IMR-90 (cell line): ENCODE results near the gene SLC47A2. TPM values are rescaled to one million over a fixed set of nuclear protein-coding genes. Genes with fewer than 3 reads are reported as not detected.

Source experiments
- ATAC-seq: fragments of 200-7000 bp; cut with Tn5 transposase; 2 replicates; pipeline ENCODE4 v1.9.1; 2020; ENCODE audit warnings: low read depth, mild to moderate bottlenecking, moderate library complexity
- BruUV-seq: library from RNA; stranded (reverse); fragments of 400-500 nt; replicated peaks from 2 replicates; lab custom pipeline; 2021; lab: Mats Ljungman, UMichigan
- CTCF ChIA-PET: fragments of 300-600 bp; formaldehyde crosslinking; extraction: SDS; loops from one replicate; lab custom pipeline; 2021; ENCODE audit warnings: antibody characterized with exemption; lab: Yijun Ruan, JAX
- POLR2A ChIA-PET: fragments of 300-600 bp; sonication (Branson Sonifier 250); formaldehyde crosslinking; loops from one replicate; lab custom pipeline; 2022; ENCODE audit warnings: antibody characterized with exemption; ENCODE audit not compliant: unreplicated experiment; lab: Charles Lee
- DNase-seq: peaks from one replicate; pipeline ENCODE4 v3.0.0; 2013
- H2AFZ ChIP-seq: replicated peaks from 2 replicates; pipeline ENCODE3; 2013; ENCODE audit warnings: low read length, mild to moderate bottlenecking; ENCODE audit not compliant: poor library complexity
- H2AK5ac ChIP-seq: 2 replicates; pipeline ENCODE4 v1.6.1; 2013; ENCODE audit warnings: low read depth, low read length, inconsistent platforms
- H2AK9ac ChIP-seq: replicated peaks from 2 replicates; pipeline ENCODE3; 2013; ENCODE audit warnings: mild to moderate bottlenecking, low read depth, low read length, moderate library complexity; ENCODE audit not compliant: poor library complexity
- H2BK120ac ChIP-seq: 2 replicates; pipeline ENCODE4 v1.6.1; 2013; ENCODE audit warnings: low read depth, low read length, inconsistent platforms
- H2BK15ac ChIP-seq: 3 replicates; pipeline ENCODE4 v1.6.1; 2013; ENCODE audit warnings: low read depth, low read length, inconsistent platforms
- H2BK20ac ChIP-seq: 2 replicates; pipeline ENCODE4 v1.6.1; 2013; ENCODE audit warnings: low read depth, mild to moderate bottlenecking, inconsistent platforms, low read length, moderate library complexity
- H2BK5ac ChIP-seq: 2 replicates; pipeline ENCODE4 v1.6.1; 2013; ENCODE audit warnings: mild to moderate bottlenecking, low read depth, low read length, inconsistent platforms; ENCODE audit not compliant: poor library complexity, severe bottlenecking
- H3K14ac ChIP-seq: replicated peaks from 2 replicates; pipeline ENCODE4 v1.6.1; 2013; ENCODE audit warnings: low read depth, low read length, inconsistent platforms
- H3K18ac ChIP-seq: 2 replicates; pipeline ENCODE4 v1.6.1; 2013; ENCODE audit warnings: low read depth, low read length, control low read depth
- H3K23ac ChIP-seq: 2 replicates; pipeline ENCODE4 v1.6.1; 2013; ENCODE audit warnings: low read depth, low read length, inconsistent platforms
- H3K27ac ChIP-seq: 2 replicates; pipeline ENCODE4 v1.5.1; 2013; ENCODE audit warnings: mild to moderate bottlenecking, control low read depth, low read length; ENCODE audit not compliant: insufficient read depth
- H3K27me3 ChIP-seq: 2 replicates; pipeline ENCODE4 v1.6.1; 2013; ENCODE audit warnings: low read length; ENCODE audit not compliant: control insufficient read depth, insufficient read depth
- H3K36me3 ChIP-seq: 2 replicates; pipeline ENCODE4 v1.6.1; 2013; ENCODE audit warnings: low read length, mixed read lengths; ENCODE audit not compliant: control insufficient read depth, insufficient read depth
- H3K4ac ChIP-seq: 2 replicates; pipeline ENCODE4 v1.6.1; 2013; ENCODE audit warnings: low read depth, low read length, inconsistent platforms
- H3K4me1 ChIP-seq: 2 replicates; pipeline ENCODE4 v1.6.1; 2013; ENCODE audit warnings: low read length, mixed read lengths; ENCODE audit not compliant: control insufficient read depth, insufficient read depth
- H3K4me2 ChIP-seq: 2 replicates; pipeline ENCODE4 v1.6.1; 2013; ENCODE audit warnings: low read depth, mild to moderate bottlenecking, control low read depth, low read length, moderate library complexity
- H3K4me3 ChIP-seq: 2 replicates; pipeline ENCODE4 v1.5.1; 2013; ENCODE audit warnings: low read depth, mild to moderate bottlenecking, control low read depth, low read length, moderate library complexity; ENCODE audit not compliant: insufficient read depth
- H3K56ac ChIP-seq: 2 replicates; pipeline ENCODE4 v1.6.1; 2013; ENCODE audit warnings: low read length, inconsistent platforms; ENCODE audit not compliant: insufficient read depth; ENCODE audit errors: extremely low read depth
- H3K79me1 ChIP-seq, 2 experiments: 2 replicates each; pipeline ENCODE4 v1.6.1; 2013; ENCODE audit warnings: low read length in 2 of 2, inconsistent platforms in 1 of 2, low read depth in 1 of 2
- H3K9ac ChIP-seq: 2 replicates; pipeline ENCODE4 v1.6.1; 2013; ENCODE audit warnings: low read depth, low read length, control low read depth
- H3K9me1 ChIP-seq: 2 replicates; pipeline ENCODE4 v1.6.1; 2013; ENCODE audit warnings: low read length, inconsistent platforms; ENCODE audit not compliant: insufficient read depth
- H3K9me3 ChIP-seq: 2 replicates; pipeline ENCODE4 v1.6.1; 2013; ENCODE audit warnings: low read length; ENCODE audit not compliant: control insufficient read depth, insufficient read depth
- H4K20me1 ChIP-seq: 2 replicates; pipeline ENCODE4 v1.6.1; 2013; ENCODE audit warnings: low read length, inconsistent platforms; ENCODE audit not compliant: insufficient read depth
- H4K5ac ChIP-seq: 2 replicates; pipeline ENCODE4 v1.6.1; 2013; ENCODE audit warnings: mild to moderate bottlenecking, low read depth, low read length, control low read depth
- H4K8ac ChIP-seq, 2 experiments: 2 replicates each; pipeline ENCODE4 v1.6.1; 2013; ENCODE audit warnings: low read depth in 2 of 2, low read length in 2 of 2, control low read depth in 1 of 2, inconsistent platforms in 1 of 2
- H4K91ac ChIP-seq: 2 replicates; pipeline ENCODE4 v1.6.1; 2013; ENCODE audit warnings: low read depth, low read length, inconsistent platforms; ENCODE audit not compliant: insufficient read depth
- FOS ChIP-seq: fragments of 150-350 bp; IDR thresholded peaks from 2 replicates; pipeline ENCODE4 v1.6.1; 2016; ENCODE audit warnings: low read depth, low read length
- NFE2L2 ChIP-seq: fragments of 150-350 bp; IDR thresholded peaks from 2 replicates; pipeline ENCODE4 v1.6.1; 2016; ENCODE audit warnings: low read depth, mild to moderate bottlenecking, low read length
- RAD21 ChIP-seq: IDR thresholded peaks from 2 replicates; pipeline ENCODE4 v1.6.1; 2012; ENCODE audit warnings: low read length, improper control_type of control experiment
- WGBS, 2 experiments: methylation state at CpG; one replicate each; pipeline versions ENCODE4 v1.1.5 to v1.1.7; 2013; ENCODE audit warnings: missing lambda C conversion rate in 2 of 2; ENCODE audit not compliant: insufficient read length in 1 of 2; ENCODE audit errors: extremely low coverage in 2 of 2; 5-methylcytosine and 5-hydroxymethylcytosine counted together
- dilution Hi-C: fragments of 300-500 bp; cut with HindIII; formaldehyde crosslinking; loops from one replicate; pipeline ENCODE4 v1.14.3; 2018; ENCODE audit warnings: low sequenced_read_pairs; ENCODE audit not compliant: unreplicated experiment
- in situ Hi-C: fragments of 300-500 bp; cut with MboI; formaldehyde crosslinking; loops from 3 replicates; pipeline ENCODE4 v1.14.3; 2019; ENCODE audit warnings: low sequenced_read_pairs, inconsistent platforms, mixed read lengths
- intact Hi-C: fragments of 100-400 bp; cut with micrococcal nuclease; formaldehyde crosslinking; loops from 2 replicates; pipeline ENCODE4 v1.10.0; 2022
- polyA plus RNA-seq, 3 experiments: library from polyadenylated mRNA; depleted of rRNA; stranded (reverse); fragments of >200 nt; gene quantifications; 2 replicates each; pipeline ENCODE4 v1.2.3, GENCODE V29; 2012; ENCODE audit warnings: low replicate concordance in 1 of 3
- total RNA-seq: library from RNA; depleted of rRNA; stranded (reverse); fragments of >200 nt; gene quantifications from 2 replicates; pipeline ENCODE4 v1.2.3, GENCODE V29; 2012
- TF ChIP-seq, protein P1 (sequence below): fragments of 150-350 bp; IDR thresholded peaks from 2 replicates; pipeline ENCODE4 v1.6.1; 2017; ENCODE audit warnings: mild to moderate bottlenecking, antibody characterized with exemption, low read length, low read depth

Gene SLC47A2
- total and polyA plus RNA-seq, 2 of the 4 experiments (the other 2 are of a cell fraction), result not detected

DNA sequence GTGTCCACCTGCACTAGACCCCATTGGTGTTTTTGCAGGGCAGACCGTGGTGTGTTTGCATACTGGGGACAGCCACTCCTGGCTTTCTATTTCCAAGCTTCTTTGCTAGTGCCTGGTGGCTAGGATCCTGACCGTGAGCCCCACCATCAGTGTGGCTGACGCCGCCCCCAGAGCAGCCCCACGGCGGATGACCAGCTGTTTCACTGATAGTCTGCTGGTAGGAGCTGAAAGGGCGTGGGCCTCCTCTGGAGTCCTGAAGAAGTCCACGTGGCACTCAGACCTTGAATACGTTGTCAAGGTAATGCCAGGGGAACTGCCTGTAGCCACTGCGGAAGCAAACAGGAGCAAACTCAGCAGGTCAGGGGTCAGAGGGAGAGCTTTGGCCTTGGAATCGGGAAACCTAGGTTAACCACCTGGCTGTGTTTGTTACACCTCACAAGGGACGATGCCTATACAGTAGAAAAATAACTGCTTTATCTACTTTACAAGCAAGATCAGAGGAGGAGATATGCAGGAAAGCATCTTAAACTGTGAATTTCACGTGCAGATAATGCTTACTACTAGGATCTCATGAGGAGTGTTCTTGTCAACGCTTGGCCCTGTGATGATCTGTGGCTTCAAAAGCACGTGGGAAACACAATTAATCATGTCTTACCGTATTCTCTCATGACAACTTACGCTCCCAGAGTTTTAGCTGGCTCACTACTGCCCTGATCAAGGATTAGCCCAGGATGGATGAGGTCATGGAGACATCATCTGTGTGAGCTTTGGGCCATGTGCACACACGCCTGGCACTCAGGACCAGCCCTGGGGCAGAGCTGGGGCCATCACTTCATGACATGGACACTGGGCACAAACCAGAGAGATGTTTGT is 37.6 kb downstream of the SLC47A2 start:
- Histone ChIP-seq H2BK15ac (no peak overlapping the region), H3K23ac (no peak overlapping the region), H2AK9ac (no peak overlapping the region), H3K9ac (no peak overlapping the region), H3K36me3 (no peaks in the 10 kb centered on the region), H3K9me1 (no peaks in the 10 kb centered on the region), H2BK5ac (no peak overlapping the region), H3K14ac (no peak overlapping the region), H2AFZ (no peak overlapping the region), H3K18ac (no peak overlapping the region), H3K79me1 (no peaks in the 10 kb centered on the region), H3K4me1 (no peaks in the 10 kb centered on the region), H4K91ac (no peak overlapping the region), H4K8ac (no peak overlapping the region), H4K20me1 (no peaks in the 10 kb centered on the region; the same call in 1 of the 2 replicates), H2BK120ac (no peak overlapping the region), H4K5ac (no peak overlapping the region), H3K56ac (no peak overlapping the region), H3K4me2 (no peak overlapping the region), H2AK5ac (no peak overlapping the region), H2BK20ac (no peak overlapping the region), H3K27ac (no peak overlapping the region), H3K9me3 (no peaks in the 10 kb centered on the region), H3K27me3 (peaks cover 6% of the 10 kb centered on the region), H3K4ac (no peak overlapping the region), H3K4me3 (no peak overlapping the region)
- DNase-seq, result no peak
- in situ Hi-C loops (no loop called here), dilution Hi-C loops (no loop called here), intact Hi-C loops (no loop called here)
- 85% methylated on average over 11 of the region's 18 CpGs; no CpG with 5 or more reads in 1 of the 2 experiments for WGBS, 2 experiments
- ChIA-PET POLR2A (no interaction called here), CTCF (no interaction called here)
- no TSS peak for BruUV-seq
- ATAC-seq, result no peak
- TF ChIP-seq FOS (no peak), RAD21 (no peak), NFE2L2 (no peak)
- TF ChIP-seq, protein P1, sequence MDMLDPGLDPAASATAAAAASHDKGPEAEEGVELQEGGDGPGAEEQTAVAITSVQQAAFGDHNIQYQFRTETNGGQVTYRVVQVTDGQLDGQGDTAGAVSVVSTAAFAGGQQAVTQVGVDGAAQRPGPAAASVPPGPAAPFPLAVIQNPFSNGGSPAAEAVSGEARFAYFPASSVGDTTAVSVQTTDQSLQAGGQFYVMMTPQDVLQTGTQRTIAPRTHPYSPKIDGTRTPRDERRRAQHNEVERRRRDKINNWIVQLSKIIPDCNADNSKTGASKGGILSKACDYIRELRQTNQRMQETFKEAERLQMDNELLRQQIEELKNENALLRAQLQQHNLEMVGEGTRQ, result no peak
